ENCODE measurements around the gene DSCAM.
"Not testable (repeated sequence)": the region's sequence is repeated elsewhere in the genome, so short reads cannot be mapped to it uniquely, and the experiment has no call there.

The DSCAM gene

GRCh38 chr21:40846587-40847411, at the start of gene DSCAM:
Gene DSCAM, minus strand, starts transcription at chr21:40847158. Its CDS starts 497 bp downstream, at chr21:40846661.
- no peak for DNase-seq (ENCODE audit: low read depth in 2 of 2)

- not testable (repeated sequence) for DNase-seq (ENCODE audit: low read depth in 2 of 2)
Observed at GRCh38 chr21:40895697-40896096, 48.7 kb upstream of the DSCAM start.

GRCh38 chr21:40886931-40887330, 40.0 kb upstream of the DSCAM start:
- DNase-seq (ENCODE audit: low read depth in 2 of 2), result no peak

GRCh38 chr21:40886006-40886405, 39.0 kb upstream of the DSCAM start:
- no peak for DNase-seq (ENCODE audit: low read depth in 2 of 2)

GRCh38 chr21:40882192-40882915, 35.4 kb upstream of the DSCAM start:
- no peak for DNase-seq (ENCODE audit: low read depth in 2 of 2)

GRCh38 chr21:40881767-40882166, 34.8 kb upstream of the DSCAM start:
- no peak for DNase-seq (ENCODE audit: low read depth in 2 of 2)

- no peak for DNase-seq (ENCODE audit: low read depth in 2 of 2)
Observed at GRCh38 chr21:40871099-40871498, 24.1 kb upstream of the DSCAM start.

GRCh38 chr21:40863839-40864238, 16.9 kb upstream of the DSCAM start:
- no peak for DNase-seq (ENCODE audit: low read depth in 2 of 2)

GRCh38 chr21:40858517-40858916, 11.6 kb upstream of the DSCAM start:
- DNase-seq (ENCODE audit: low read depth in 2 of 2), result no peak

GRCh38 chr21:40853956-40854688, 7.2 kb upstream of the DSCAM start:
- DNase-seq (ENCODE audit: low read depth in 2 of 2), result no peak

- DNase-seq (ENCODE audit: low read depth in 2 of 2), result no peak
Observed at GRCh38 chr21:40852563-40852962, 5.6 kb upstream of the DSCAM start.

GRCh38 chr21:40851749-40852148, 4.8 kb upstream of the DSCAM start:
- DNase-seq (ENCODE audit: low read depth in 2 of 2), result no peak

- no peak for DNase-seq (ENCODE audit: low read depth in 2 of 2)
Observed at GRCh38 chr21:40850071-40850470, 3.1 kb upstream of the DSCAM start.

- no peak for DNase-seq (ENCODE audit: low read depth in 2 of 2)
Observed at GRCh38 chr21:40847951-40848350, 993 bp upstream of the DSCAM start.

- DNase-seq (ENCODE audit: low read depth in 2 of 2), result no peak
Observed at GRCh38 chr21:40846103-40846502, 855 bp downstream of the DSCAM start.

GRCh38 chr21:40845441-40845995, 1.4 kb downstream of the DSCAM start:
- no peak for DNase-seq (ENCODE audit: low read depth in 2 of 2)

GRCh38 chr21:40844935-40845334, 2.0 kb downstream of the DSCAM start:
- DNase-seq (ENCODE audit: low read depth in 2 of 2), result no peak

GRCh38 chr21:40842197-40842552, 4.8 kb downstream of the DSCAM start:
- DNase-seq (ENCODE audit: low read depth in 2 of 2), result no peak

GRCh38 chr21:40841524-40842196, 5.3 kb downstream of the DSCAM start:
- DNase-seq (ENCODE audit: low read depth in 2 of 2), result no peak

GRCh38 chr21:40840401-40841125, 6.4 kb downstream of the DSCAM start:
- DNase-seq (ENCODE audit: low read depth in 2 of 2), result no peak

GRCh38 chr21:40839521-40839920, 7.4 kb downstream of the DSCAM start:
- no peak for DNase-seq (ENCODE audit: low read depth in 2 of 2)
